ENCODE results near the gene SMURF2.
A peak's percentile ranks its signal among the peaks of the same experiment; 100 is the strongest.
"Not testable (repeated sequence)": the region's sequence is repeated elsewhere in the genome, so short reads cannot be mapped to it uniquely, and the experiment has no call there.

The SMURF2 gene

GRCh38 chr17:64630309-64631223 is 31.5 kb downstream of the SMURF2 start:
- DNase-seq (ENCODE audit: low spot score), result no peak

GRCh38 chr17:64628641-64629040 is 33.5 kb downstream of the SMURF2 start:
- DNase-seq (ENCODE audit: low spot score), result no peak

GRCh38 chr17:64627797-64628196 is 34.3 kb downstream of the SMURF2 start:
- DNase-seq (ENCODE audit: low spot score), result no peak

GRCh38 chr17:64626827-64627226 is 35.3 kb downstream of the SMURF2 start:
- no peak for DNase-seq (ENCODE audit: low spot score)

GRCh38 chr17:64625541-64625940 is 36.6 kb downstream of the SMURF2 start:
- DNase-seq (ENCODE audit: low spot score), result no peak

GRCh38 chr17:64622931-64623654 is 39.0 kb downstream of the SMURF2 start:
- DNase-seq (ENCODE audit: low spot score), result peak; percentile 69

GRCh38 chr17:64621772-64622171 is 40.3 kb downstream of the SMURF2 start:
- DNase-seq (ENCODE audit: low spot score), result no peak

- DNase-seq (ENCODE audit: low spot score), result no peak
Observed at GRCh38 chr17:64618848-64619247, 43.3 kb downstream of the SMURF2 start.

GRCh38 chr17:64617125-64617780 is 44.9 kb downstream of the SMURF2 start:
- DNase-seq (ENCODE audit: low spot score), result no peak

GRCh38 chr17:64615028-64615677 is 47.0 kb downstream of the SMURF2 start:
- DNase-seq (ENCODE audit: low spot score), result peak; percentile 74

- DNase-seq (ENCODE audit: low spot score), result no peak
Observed at GRCh38 chr17:64614266-64615027, 47.7 kb downstream of the SMURF2 start.

- no peak for DNase-seq (ENCODE audit: low spot score)
Observed at GRCh38 chr17:64611369-64611768, 50.7 kb downstream of the SMURF2 start.

GRCh38 chr17:64610244-64610643 is 51.9 kb downstream of the SMURF2 start:
- not testable (repeated sequence) for DNase-seq (ENCODE audit: low spot score)

- DNase-seq (ENCODE audit: low spot score), result no peak
Observed at GRCh38 chr17:64608571-64608981, 53.5 kb downstream of the SMURF2 start.

- no peak for DNase-seq (ENCODE audit: low spot score)
Observed at GRCh38 chr17:64607862-64608565, 54.1 kb downstream of the SMURF2 start.

GRCh38 chr17:64604532-64604931 is 57.6 kb downstream of the SMURF2 start:
- not testable (repeated sequence) for DNase-seq (ENCODE audit: low spot score)

GRCh38 chr17:64603987-64604386 is 58.1 kb downstream of the SMURF2 start:
- no peak for DNase-seq (ENCODE audit: low spot score)

- DNase-seq (ENCODE audit: low spot score), result no peak
Observed at GRCh38 chr17:64599827-64600226, 62.3 kb downstream of the SMURF2 start.

- DNase-seq (ENCODE audit: low spot score), result no peak
Observed at GRCh38 chr17:64599187-64599676, 62.9 kb downstream of the SMURF2 start.

- no peak for DNase-seq (ENCODE audit: low spot score)
Observed at GRCh38 chr17:64598672-64599071, 63.4 kb downstream of the SMURF2 start.

GRCh38 chr17:64596988-64597387 is 65.1 kb downstream of the SMURF2 start:
- no peak for DNase-seq (ENCODE audit: low spot score)

Data from GM03348 (cell line).